ENCODE results near the gene MARS2. TPM values are rescaled to one million over a fixed set of nuclear protein-coding genes. Genes with fewer than 3 reads are reported as not detected.
"Not testable (repeated sequence)": the region's sequence is repeated elsewhere in the genome, so short reads cannot be mapped to it uniquely, and the experiment has no call there.

Gene MARS2
- total RNA-seq, 2 donors from 2014 or later: 9.5 to 15.7 TPM

- intact Hi-C loops (cut with DNase I, micrococcal nuclease): loop anchor here in 1 of 2 donors (5.0 kb wide), 1 partner anchor 73 kb away; no protein-coding TSS in a partner anchor
- peak; percentile 41 for ATAC-seq
- no peak for DNase-seq
Measured at GRCh38 chr2:197704434-197705120, 592 bp upstream of the MARS2 start.

GRCh38 chr2:197705912-197706838 lies 1.0 kb downstream of the MARS2 start:
- ATAC-seq (peak; percentile 17), DNase-seq (peak in 1 of 2 donors; percentile 58)
- intact Hi-C loops (cut with DNase I, micrococcal nuclease): loop anchor here in 1 of 2 donors (5.0 kb wide), 1 partner anchor 71 kb away; no protein-coding TSS in a partner anchor

- intact Hi-C loops (cut with DNase I, micrococcal nuclease): loop anchor here in 1 of 2 donors (5.0 kb wide), 1 partner anchor 70 kb away; no protein-coding TSS in a partner anchor
- ATAC-seq (no peak), DNase-seq (no peak)
Measured at GRCh38 chr2:197706839-197707207, 1.7 kb downstream of the MARS2 start.

GRCh38 chr2:197707316-197708213 lies 2.4 kb downstream of the MARS2 start:
- ATAC-seq (no peak), DNase-seq (no peak)

GRCh38 chr2:197708331-197708730 lies 3.2 kb downstream of the MARS2 start:
- ATAC-seq (no peak), DNase-seq (no peak)
- intact Hi-C loops (cut with DNase I, micrococcal nuclease): loop anchor here in 1 of 2 donors (5.0 kb wide), 1 partner anchor 69 kb away; no protein-coding TSS in a partner anchor

More at GRCh38 chr2:197707316-197708213, 2.4 kb downstream of the MARS2 start:
- intact Hi-C loops (cut with DNase I, micrococcal nuclease): loop anchor here in 1 of 2 donors (5.0 kb wide), 1 partner anchor 70 kb away; no protein-coding TSS in a partner anchor

- not testable (repeated sequence) for ATAC-seq, DNase-seq
- intact Hi-C loops (cut with DNase I, micrococcal nuclease): loop anchor here in 1 of 2 donors (5.0 kb wide), 1 partner anchor 68 kb away; no protein-coding TSS in a partner anchor
Measured at GRCh38 chr2:197709140-197709539, 4.0 kb downstream of the MARS2 start.

GRCh38 chr2:197710424-197711042 lies 5.4 kb downstream of the MARS2 start:
- DNase-seq (no peak), ATAC-seq (no peak)
- intact Hi-C loops (cut with DNase I, micrococcal nuclease): no loop called here

- ATAC-seq (no peak), DNase-seq (no peak)
- intact Hi-C loops (cut with DNase I, micrococcal nuclease): no loop called here
Measured at GRCh38 chr2:197711578-197711977, 6.4 kb downstream of the MARS2 start.

GRCh38 chr2:197713271-197713670 lies 8.1 kb downstream of the MARS2 start:
- DNase-seq: no peak
- intact Hi-C loops (cut with DNase I, micrococcal nuclease): no loop called here
- ATAC-seq: peak; percentile 62

- ATAC-seq: no peak
- intact Hi-C loops (cut with DNase I, micrococcal nuclease): no loop called here
- no peak for DNase-seq
Measured at GRCh38 chr2:197717863-197718262, 12.7 kb downstream of the MARS2 start.

GRCh38 chr2:197727011-197727410 lies 21.8 kb downstream of the MARS2 start:
- intact Hi-C loops (cut with DNase I, micrococcal nuclease): no loop called here

GRCh38 chr2:197728555-197729544 lies 23.7 kb downstream of the MARS2 start:
- DNase-seq; ATAC-seq; intact Hi-C loops (cut with DNase I, micrococcal nuclease): not testable (repeated sequence)

More at GRCh38 chr2:197727011-197727410, 21.8 kb downstream of the MARS2 start:
- no peak for DNase-seq
- no peak for ATAC-seq

GRCh38 chr2:197740200-197740599 lies 35.0 kb downstream of the MARS2 start:
- ATAC-seq (no peak), DNase-seq (no peak)
- intact Hi-C loops (cut with DNase I, micrococcal nuclease): no loop called here
